Breast epithelium (tissue), 4 donors: ENCODE results near the gene FNDC3B. TPM values are rescaled to one million over a fixed set of nuclear protein-coding genes. Genes with fewer than 3 reads are reported as not detected.

Experiments
- DNase-seq, 2 donors: peaks; one replicate each; pipeline ENCODE4 v3.0.0-alpha.2; 2019; ENCODE audit warnings: low spot score in 2 of 2
- H3K27ac ChIP-seq, 2 donors: fragments of 200-600 bp; sonication (generic) in 1 of 2; one replicate each; pipeline ENCODE4 v1.5.1; 2016 to 2019; ENCODE audit warnings: mild to moderate bottlenecking in 1 of 2
- H3K27me3 ChIP-seq, 2 donors: fragments of 200-600 bp; sonication (generic) in 1 of 2; one replicate each; pipeline versions ENCODE4 v1.5.1 to v1.6.0; 2017 to 2019; ENCODE audit warnings: control low read depth in 1 of 2, mild to moderate bottlenecking in 1 of 2
- H3K36me3 ChIP-seq: fragments of 200-600 bp; one replicate; pipeline ENCODE4 v1.5.1; 2019
- H3K4me1 ChIP-seq, 2 donors: fragments of 200-600 bp; sonication (generic); one replicate each; pipeline ENCODE4 v1.5.1; 2016 to 2019; ENCODE audit warnings: control low read depth in 1 of 2
- H3K4me3 ChIP-seq, 3 donors: fragments of 200-600 bp; sonication (generic); 1 replicate in 2 of 3; 2 replicates in 1 of 3; pipeline ENCODE4 v1.5.1; 2016 to 2019; ENCODE audit warnings: mild to moderate bottlenecking in 3 of 3, moderate library complexity in 2 of 3
- H3K9me3 ChIP-seq, 2 donors: fragments of 200-600 bp; sonication (generic) in 1 of 2; one replicate each; pipeline ENCODE4 v1.5.1; 2016 to 2019; ENCODE audit warnings: control low read depth in 1 of 2
- POLR2A ChIP-seq: fragments of 450-650 bp; IDR thresholded peaks from one replicate; pipeline ENCODE4 v1.6.1; 2016; ENCODE audit warnings: antibody characterized with exemption, mild to moderate bottlenecking, moderate library complexity
- POLR2AphosphoS5 ChIP-seq, 3 donors: sonication (generic); formaldehyde crosslinking; IDR thresholded peaks; one replicate each; pipeline ENCODE4 v1.6.1; 2017; ENCODE audit warnings: antibody characterized with exemption in 3 of 3
- intact Hi-C: fragments of 100-400 bp; cut with DNase I; formaldehyde crosslinking; loops from one replicate; pipeline ENCODE4 v1.15.1; 2023; ENCODE audit warnings: low total_unique reads
- total RNA-seq, 3 donors: library from RNA; depleted of rRNA; stranded (reverse); fragments of >200 nt; gene quantifications; one replicate each; pipeline ENCODE4 v1.1.0, GENCODE V29; 2016
- TF ChIP-seq, protein P1 (sequence below), 3 donors: fragments of 450-650 bp; IDR thresholded peaks; one replicate each; pipeline ENCODE4 v1.5.1; 2016 to 2017; ENCODE audit warnings: antibody characterized with exemption in 3 of 3, mild to moderate bottlenecking in 3 of 3, moderate library complexity in 3 of 3

FNDC3B gene
- total RNA-seq, 3 donors from 2014 or later = 131 to 172 (median 149) TPM

GRCh38 chr3:172227340-172228035 is 188.1 kb downstream of the FNDC3B start:
- Histone ChIP-seq H3K4me3 (no peak overlapping the region), H3K27ac (peak overlapping the region in 1 of 2 donors; percentile 27), H3K4me1 (no peaks in the 10 kb centered on the region), H3K9me3 (no peaks in the 10 kb centered on the region), H3K36me3 (no peaks in the 10 kb centered on the region), H3K27me3 (no peaks in the 10 kb centered on the region)
- TF ChIP-seq POLR2AphosphoS5 (IDR thresholded peaks at IDR 0.05) (no peak), POLR2A (no peak)
- TF ChIP-seq, protein P1, sequence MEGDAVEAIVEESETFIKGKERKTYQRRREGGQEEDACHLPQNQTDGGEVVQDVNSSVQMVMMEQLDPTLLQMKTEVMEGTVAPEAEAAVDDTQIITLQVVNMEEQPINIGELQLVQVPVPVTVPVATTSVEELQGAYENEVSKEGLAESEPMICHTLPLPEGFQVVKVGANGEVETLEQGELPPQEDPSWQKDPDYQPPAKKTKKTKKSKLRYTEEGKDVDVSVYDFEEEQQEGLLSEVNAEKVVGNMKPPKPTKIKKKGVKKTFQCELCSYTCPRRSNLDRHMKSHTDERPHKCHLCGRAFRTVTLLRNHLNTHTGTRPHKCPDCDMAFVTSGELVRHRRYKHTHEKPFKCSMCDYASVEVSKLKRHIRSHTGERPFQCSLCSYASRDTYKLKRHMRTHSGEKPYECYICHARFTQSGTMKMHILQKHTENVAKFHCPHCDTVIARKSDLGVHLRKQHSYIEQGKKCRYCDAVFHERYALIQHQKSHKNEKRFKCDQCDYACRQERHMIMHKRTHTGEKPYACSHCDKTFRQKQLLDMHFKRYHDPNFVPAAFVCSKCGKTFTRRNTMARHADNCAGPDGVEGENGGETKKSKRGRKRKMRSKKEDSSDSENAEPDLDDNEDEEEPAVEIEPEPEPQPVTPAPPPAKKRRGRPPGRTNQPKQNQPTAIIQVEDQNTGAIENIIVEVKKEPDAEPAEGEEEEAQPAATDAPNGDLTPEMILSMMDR (IDR thresholded peaks at IDR 0.05) = no peak
- DNase-seq = no peak
- intact Hi-C loops = loop anchor here (2.0 kb wide), 1 partner anchor 47 kb away; no protein-coding TSS in a partner anchor

- Histone ChIP-seq H3K9me3 (no peaks in the 10 kb centered on the region), H3K36me3 (no peaks in the 10 kb centered on the region), H3K4me1 (no peaks in the 10 kb centered on the region), H3K4me3 (no peak overlapping the region), H3K27me3 (no peaks in the 10 kb centered on the region), H3K27ac (peak overlapping the region in 1 of 2 donors; percentile 1)
- TF ChIP-seq POLR2A = no peak
- TF ChIP-seq, protein P1 (IDR thresholded peaks at IDR 0.05) = no peak
- TF ChIP-seq POLR2AphosphoS5 (IDR thresholded peaks at IDR 0.05) = no peak
- intact Hi-C loops = no loop called here
- no peak for DNase-seq
Observed at GRCh38 chr3:172228036-172228415, 188.6 kb downstream of the FNDC3B start.

- Histone ChIP-seq H3K9me3 (no peaks in the 10 kb centered on the region), H3K36me3 (no peaks in the 10 kb centered on the region), H3K4me3 (no peak overlapping the region), H3K27ac (no peak overlapping the region), H3K27me3 (no peaks in the 10 kb centered on the region), H3K4me1 (no peaks in the 10 kb centered on the region)
- DNase-seq = no peak
- intact Hi-C loops = no loop called here
- TF ChIP-seq POLR2AphosphoS5 (IDR thresholded peaks at IDR 0.05) (no peak), POLR2A (no peak)
- TF ChIP-seq, protein P1 (IDR thresholded peaks at IDR 0.05) = no peak
Observed at GRCh38 chr3:172229462-172229861, 190.1 kb downstream of the FNDC3B start.

DNA sequence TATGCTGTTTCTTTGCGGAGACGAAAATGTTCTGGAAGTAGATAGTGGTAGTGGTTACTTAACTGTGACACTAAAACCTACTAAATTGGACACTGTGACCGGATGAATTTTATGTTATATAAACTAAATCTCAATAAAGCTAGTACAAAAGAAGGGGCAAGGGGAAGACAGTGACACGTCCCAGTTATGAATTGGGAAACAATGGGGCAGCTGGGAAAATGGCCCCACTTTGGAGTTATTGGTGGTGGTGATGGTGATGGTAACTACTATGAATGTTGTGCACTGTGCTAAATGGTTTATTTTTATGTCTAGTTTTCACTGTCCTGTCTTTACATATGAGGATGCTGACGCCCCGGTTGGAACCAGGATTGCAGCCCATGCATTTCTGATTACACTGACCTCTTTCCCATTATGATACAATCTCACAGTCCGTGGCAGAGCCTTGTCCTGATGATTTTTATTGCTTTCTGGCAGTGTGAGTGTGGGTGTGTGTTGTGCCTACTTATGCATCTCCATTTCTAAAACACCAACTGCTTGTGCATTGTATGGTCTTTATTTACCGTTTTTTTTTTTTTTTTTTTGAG is 192.0 kb downstream of the FNDC3B start:
- Histone ChIP-seq H3K36me3 (no peaks in the 10 kb centered on the region), H3K27ac (no peak overlapping the region), H3K4me3 (no peak overlapping the region), H3K27me3 (no peaks in the 10 kb centered on the region), H3K9me3 (no peaks in the 10 kb centered on the region), H3K4me1 (no peaks in the 10 kb centered on the region)
- intact Hi-C loops = no loop called here
- TF ChIP-seq, protein P1 (IDR thresholded peaks at IDR 0.05) = no peak
- no peak for TF ChIP-seq POLR2AphosphoS5 (IDR thresholded peaks at IDR 0.05)
- no peak for TF ChIP-seq POLR2A
- DNase-seq = no peak

DNA sequence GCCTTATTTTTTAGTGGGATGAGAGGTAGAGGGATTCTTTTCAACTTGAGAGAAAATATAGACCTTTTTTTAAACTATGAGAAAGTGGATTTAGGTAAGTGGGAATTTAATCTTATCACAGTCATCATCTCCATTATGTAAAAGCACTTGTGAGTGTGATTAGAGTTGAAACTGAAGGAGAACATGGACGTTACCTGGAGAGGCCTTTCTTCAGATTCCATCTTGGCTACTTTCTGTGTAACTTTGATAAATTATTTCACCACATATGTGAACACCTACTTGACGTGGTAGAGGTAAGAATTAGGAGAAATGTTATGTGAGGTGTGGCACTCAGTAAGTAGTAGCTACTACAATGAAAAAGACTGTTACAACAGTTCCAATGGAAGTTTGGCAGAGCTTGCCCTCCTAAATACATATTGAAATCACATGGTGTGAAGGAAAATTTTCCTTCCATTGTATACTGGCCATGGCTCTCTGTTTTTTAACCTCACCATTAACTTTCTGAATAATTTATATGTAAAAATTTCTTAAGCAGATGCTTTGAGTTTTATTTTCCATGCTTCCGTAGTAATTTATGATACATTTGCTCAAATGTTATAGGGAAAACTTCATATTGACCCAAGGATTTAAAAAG is 193.3 kb downstream of the FNDC3B start:
- Histone ChIP-seq H3K27me3 (no peaks in the 10 kb centered on the region), H3K9me3 (no peaks in the 10 kb centered on the region), H3K4me1 (no peaks in the 10 kb centered on the region), H3K36me3 (no peaks in the 10 kb centered on the region), H3K4me3 (no peak overlapping the region), H3K27ac (no peak overlapping the region)
- DNase-seq = no peak
- TF ChIP-seq, protein P1 (IDR thresholded peaks at IDR 0.05) = no peak
- TF ChIP-seq POLR2AphosphoS5 (IDR thresholded peaks at IDR 0.05) (no peak), POLR2A (no peak)
- intact Hi-C loops = no loop called here
